Right hindlimb (tissue), 1 donor: Measurements from ENCODE around the gene MYL9.

Source experiments
- DNase-seq: peaks from one replicate; pipeline ENCODE4 v3.0.0-alpha.2; 2018

MYL9 gene

GRCh38 chr20:36526521-36527011 lies 14.8 kb upstream of the MYL9 start:
- DNase-seq: no peak

- no peak for DNase-seq
Observed at GRCh38 chr20:36527331-36528125, 13.8 kb upstream of the MYL9 start.

GRCh38 chr20:36528176-36528874 lies 13.0 kb upstream of the MYL9 start:
- no peak for DNase-seq

- no peak for DNase-seq
Observed at GRCh38 chr20:36528875-36529417, 12.4 kb upstream of the MYL9 start.

GRCh38 chr20:36532388-36532787 lies 8.9 kb upstream of the MYL9 start:
- no peak for DNase-seq

GRCh38 chr20:36532822-36533221 lies 8.5 kb upstream of the MYL9 start:
- DNase-seq: no peak

GRCh38 chr20:36538026-36538722 lies 3.1 kb upstream of the MYL9 start:
- DNase-seq: no peak

- DNase-seq: no peak
Observed at GRCh38 chr20:36540551-36541211, 638 bp upstream of the MYL9 start.

GRCh38 chr20:36541768-36542488 lies 609 bp downstream of the MYL9 start:
- DNase-seq: peak; percentile 55

- DNase-seq: no peak
Observed at GRCh38 chr20:36542516-36543183, 1.3 kb downstream of the MYL9 start.

- peak; percentile 67 for DNase-seq
Observed at GRCh38 chr20:36543184-36544133, 2.1 kb downstream of the MYL9 start.

GRCh38 chr20:36544134-36545018 lies 3.1 kb downstream of the MYL9 start:
- peak; percentile 47 for DNase-seq

GRCh38 chr20:36546111-36546736 lies 4.9 kb downstream of the MYL9 start:
- DNase-seq: no peak

GRCh38 chr20:36547186-36548005 lies 6.1 kb downstream of the MYL9 start:
- no peak for DNase-seq

- no peak for DNase-seq
Observed at GRCh38 chr20:36548006-36548315, 6.6 kb downstream of the MYL9 start.

GRCh38 chr20:36548704-36549627 lies 7.6 kb downstream of the MYL9 start:
- no peak for DNase-seq

- no peak for DNase-seq
Observed at GRCh38 chr20:36549628-36549941, 8.3 kb downstream of the MYL9 start.
